ENCODE results near the gene CBFB.
"Not testable (repeated sequence)": the region's sequence is repeated elsewhere in the genome, so short reads cannot be mapped to it uniquely, and the experiment has no call there.

CBFB gene

DNA sequence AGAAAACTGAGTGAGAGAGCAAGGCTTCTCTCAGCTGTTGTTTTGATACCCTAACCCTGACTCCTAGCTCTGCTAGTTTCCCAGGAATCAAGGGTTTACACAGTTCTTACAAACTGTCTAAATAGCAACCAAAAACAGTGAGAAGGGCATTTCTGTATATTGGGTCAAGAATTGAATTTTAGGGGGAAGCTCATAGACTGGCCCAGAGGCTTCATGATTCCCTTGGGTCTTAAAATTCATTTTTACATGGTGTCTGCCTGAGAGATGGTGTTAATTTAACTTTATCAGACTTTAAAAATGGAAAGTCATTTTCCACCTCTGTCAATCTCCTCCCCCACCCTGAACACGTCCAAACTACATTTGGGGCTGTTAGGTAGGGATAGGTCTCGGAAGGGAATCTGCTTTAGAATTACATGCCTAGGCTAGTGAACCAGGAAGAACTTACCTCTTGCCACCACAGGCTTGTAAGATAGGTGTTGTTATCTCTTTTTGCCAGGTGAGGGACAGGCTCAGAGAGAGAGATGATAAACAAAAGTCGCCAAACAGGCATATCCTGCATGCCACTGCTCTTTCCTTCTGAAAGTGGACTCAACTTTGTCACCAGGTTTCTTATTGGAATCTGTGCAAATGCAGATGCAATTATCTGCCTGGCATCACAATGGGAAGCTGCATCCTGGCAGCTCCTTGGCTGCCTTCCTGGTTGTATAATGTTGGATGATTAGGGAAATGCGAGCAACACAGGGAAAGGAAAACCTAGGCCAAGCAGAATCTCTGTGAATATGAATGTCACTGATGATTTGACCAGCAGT is 83.8 kb downstream of the CBFB start:
- peaks cover 54% of the 10 kb centered on the region for H3K4me1 Mint-ChIP-seq
- no peak for ATAC-seq
- no peak overlapping the region for H3K4me3 Mint-ChIP-seq
- no peaks in the 10 kb centered on the region for H3K27me3 Mint-ChIP-seq
- H3K36me3 Mint-ChIP-seq, result peaks cover 16% of the 10 kb centered on the region
- H3K27ac Mint-ChIP-seq, result no peak overlapping the region
- no peaks in the 10 kb centered on the region for H3K9me3 Mint-ChIP-seq

DNA sequence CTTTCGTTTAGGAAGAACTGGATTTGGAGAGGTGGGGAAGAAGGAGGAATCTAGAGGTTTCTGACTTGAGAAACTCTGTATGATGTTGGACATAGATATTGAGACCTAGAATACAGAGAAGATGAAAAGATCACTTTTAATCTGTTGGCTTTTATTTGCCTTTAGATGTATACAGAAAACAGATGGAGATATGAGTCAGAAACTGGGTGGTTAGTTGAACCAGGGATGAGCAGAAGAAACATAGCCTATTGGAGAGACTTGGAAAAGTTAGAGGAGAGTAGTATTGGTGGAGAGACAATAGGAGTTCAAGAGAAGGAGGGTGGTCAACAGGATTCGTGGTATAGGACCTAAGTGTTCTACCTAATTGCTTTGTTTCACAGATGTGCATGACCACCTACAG is 85.8 kb downstream of the CBFB start:
- peaks cover 49% of the 10 kb centered on the region for H3K4me1 Mint-ChIP-seq
- no peaks in the 10 kb centered on the region for H3K9me3 Mint-ChIP-seq
- no peak for ATAC-seq
- H3K4me3 Mint-ChIP-seq, result no peak overlapping the region
- H3K27ac Mint-ChIP-seq, result peak overlapping the region; percentile 10
- H3K36me3 Mint-ChIP-seq, result peaks cover 21% of the 10 kb centered on the region
- no peaks in the 10 kb centered on the region for H3K27me3 Mint-ChIP-seq

DNA sequence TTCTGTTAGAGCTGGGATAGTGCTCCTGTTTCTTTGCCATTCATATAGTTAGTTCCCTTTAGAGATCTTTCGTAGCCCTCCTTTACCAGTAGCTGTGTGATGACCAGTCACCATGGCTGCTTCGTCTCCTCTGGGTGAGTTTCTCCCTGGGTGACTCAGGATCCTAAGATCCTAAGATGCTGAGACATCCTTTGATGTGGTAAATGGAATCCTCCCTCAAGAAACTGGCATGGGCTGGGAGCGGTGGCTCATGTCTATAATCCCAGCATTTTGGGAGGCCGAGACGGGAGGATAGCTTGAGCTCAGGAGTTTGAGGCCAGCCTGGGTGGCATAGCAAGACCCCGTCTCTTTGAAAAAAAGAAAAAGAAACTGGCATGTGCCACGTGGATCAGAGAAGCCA is 86.7 kb downstream of the CBFB start:
- Mint-ChIP-seq H3K27ac (no peak overlapping the region), H3K4me3 (no peak overlapping the region), H3K9me3 (no peaks in the 10 kb centered on the region), H3K4me1 (peaks cover 43% of the 10 kb centered on the region), H3K36me3 (peaks cover 27% of the 10 kb centered on the region), H3K27me3 (no peaks in the 10 kb centered on the region)
- no peak for ATAC-seq

DNA sequence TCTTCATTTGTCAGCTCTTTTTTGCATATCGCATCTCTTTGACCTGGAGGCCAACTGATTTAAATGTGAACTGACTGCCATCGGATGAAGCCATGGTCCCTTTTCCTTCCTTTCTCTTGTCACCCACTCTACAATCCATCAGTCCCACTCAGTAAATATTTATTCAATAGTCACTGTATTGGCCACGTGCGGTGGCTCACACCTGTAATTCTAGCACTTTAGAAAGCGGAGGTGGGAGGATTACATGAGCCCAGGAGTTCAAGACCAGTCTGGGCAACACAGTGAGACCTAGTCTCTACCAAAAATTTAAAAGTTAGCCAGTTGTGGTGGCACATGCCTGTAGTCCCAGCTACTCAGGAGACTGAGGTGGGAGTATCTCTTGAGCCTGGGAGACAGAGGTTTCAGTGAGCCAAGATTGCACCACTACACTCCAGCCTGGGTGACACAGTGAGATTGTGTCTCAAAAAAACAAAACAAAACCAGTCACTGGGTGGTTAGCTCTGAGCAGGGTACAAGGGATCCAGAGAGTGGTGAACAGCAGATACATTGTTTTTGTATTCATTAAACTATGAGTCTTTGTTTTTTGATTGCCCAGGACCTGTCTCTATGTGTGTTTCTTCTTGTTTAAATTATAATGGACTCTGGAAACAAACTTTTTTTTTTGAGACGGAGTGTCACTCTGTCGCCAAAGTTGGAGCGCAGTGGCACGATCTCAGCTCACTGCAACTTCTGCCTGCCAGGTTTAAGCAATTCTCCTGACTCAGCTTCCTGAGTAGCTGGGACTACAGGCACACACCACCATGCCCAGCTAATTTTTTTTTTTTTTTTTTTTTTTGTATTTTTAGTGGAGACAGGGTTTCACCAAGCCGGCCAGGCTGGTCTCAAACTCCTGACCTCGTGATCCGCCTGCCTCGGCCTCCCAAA is 87.7 kb downstream of the CBFB start:
- peaks cover 30% of the 10 kb centered on the region for H3K36me3 Mint-ChIP-seq
- H3K4me1 Mint-ChIP-seq, result peaks cover 33% of the 10 kb centered on the region
- no peak overlapping the region for H3K4me3 Mint-ChIP-seq
- H3K27ac Mint-ChIP-seq, result no peak overlapping the region
- ATAC-seq, result no peak
- H3K27me3 Mint-ChIP-seq, result no peaks in the 10 kb centered on the region
- H3K9me3 Mint-ChIP-seq, result no peaks in the 10 kb centered on the region

DNA sequence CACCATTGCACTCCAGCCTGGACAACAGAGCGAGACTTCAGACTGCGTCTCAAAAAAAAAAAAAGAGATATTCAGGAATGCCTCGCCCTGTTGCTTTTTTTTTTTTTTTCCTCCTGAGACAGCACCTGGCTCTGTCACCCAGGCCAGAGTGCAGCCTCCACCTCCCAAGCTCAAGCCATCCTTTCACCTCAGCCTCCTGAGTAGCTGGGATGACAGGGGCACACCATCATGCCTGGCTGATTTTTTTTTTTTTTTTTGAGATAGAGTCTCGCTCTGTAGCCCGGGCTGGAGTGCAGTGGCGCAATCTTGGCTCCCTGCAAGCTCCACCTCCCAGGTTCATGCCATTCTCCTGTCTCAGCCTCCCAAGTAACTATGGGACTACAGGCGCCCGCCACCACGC is 88.8 kb downstream of the CBFB start:
- no peak overlapping the region for H3K4me3 Mint-ChIP-seq
- peaks cover 24% of the 10 kb centered on the region for H3K4me1 Mint-ChIP-seq
- H3K27me3 Mint-ChIP-seq, result no peaks in the 10 kb centered on the region
- no peak overlapping the region for H3K27ac Mint-ChIP-seq
- no peaks in the 10 kb centered on the region for H3K9me3 Mint-ChIP-seq
- no peak for ATAC-seq
- H3K36me3 Mint-ChIP-seq, result peaks cover 37% of the 10 kb centered on the region

DNA sequence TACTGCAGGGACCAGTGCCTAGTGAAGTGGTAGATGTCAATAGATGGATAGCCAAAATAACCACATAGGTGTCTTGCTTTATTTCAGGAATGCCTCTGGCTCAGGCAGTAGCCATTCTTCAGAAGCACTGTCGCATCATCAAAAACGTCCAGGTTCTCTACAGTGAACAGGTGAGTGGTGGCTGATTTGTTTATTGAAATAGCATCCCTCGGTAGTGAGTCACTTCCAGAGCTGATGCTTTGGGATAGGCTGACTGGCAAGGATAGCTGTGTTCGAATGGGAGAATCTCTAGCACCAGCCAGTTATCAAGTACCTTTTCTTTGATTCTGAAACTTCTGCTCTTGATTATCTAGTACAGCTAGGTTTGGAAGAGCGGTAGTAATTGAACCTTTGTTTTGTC is 91.1 kb downstream of the CBFB start:
- no peak overlapping the region for H3K4me3 Mint-ChIP-seq
- H3K4me1 Mint-ChIP-seq, result peaks cover 16% of the 10 kb centered on the region
- no peak overlapping the region for H3K27ac Mint-ChIP-seq
- H3K36me3 Mint-ChIP-seq, result peaks cover 47% of the 10 kb centered on the region
- no peak for ATAC-seq
- no peaks in the 10 kb centered on the region for H3K27me3 Mint-ChIP-seq
- H3K9me3 Mint-ChIP-seq, result no peaks in the 10 kb centered on the region

DNA sequence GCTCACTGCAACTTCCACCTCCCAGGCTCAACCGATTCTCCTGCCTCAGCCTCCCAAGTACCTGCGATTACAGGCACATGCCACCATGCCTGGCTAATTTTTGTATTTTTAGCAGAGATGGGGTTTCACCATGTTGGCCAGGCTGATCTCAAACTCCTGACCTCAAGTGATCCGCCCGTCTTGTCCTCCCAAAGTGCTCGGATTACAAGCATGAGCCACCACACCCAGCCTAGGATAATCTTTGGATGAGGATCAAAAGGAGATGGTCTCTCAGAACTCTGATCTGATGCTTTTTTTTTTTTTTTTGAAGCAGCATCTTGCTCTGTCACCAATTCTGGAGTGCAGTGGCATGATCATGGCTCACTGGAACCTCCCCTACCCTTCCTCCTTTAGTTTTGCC is 93.8 kb downstream of the CBFB start:
- not testable (repeated sequence) for ATAC-seq, H3K9me3 Mint-ChIP-seq, H3K27ac Mint-ChIP-seq, H3K27me3 Mint-ChIP-seq, H3K4me1 Mint-ChIP-seq, H3K4me3 Mint-ChIP-seq
- H3K36me3 Mint-ChIP-seq, result peaks cover 57% of the 10 kb centered on the region

DNA sequence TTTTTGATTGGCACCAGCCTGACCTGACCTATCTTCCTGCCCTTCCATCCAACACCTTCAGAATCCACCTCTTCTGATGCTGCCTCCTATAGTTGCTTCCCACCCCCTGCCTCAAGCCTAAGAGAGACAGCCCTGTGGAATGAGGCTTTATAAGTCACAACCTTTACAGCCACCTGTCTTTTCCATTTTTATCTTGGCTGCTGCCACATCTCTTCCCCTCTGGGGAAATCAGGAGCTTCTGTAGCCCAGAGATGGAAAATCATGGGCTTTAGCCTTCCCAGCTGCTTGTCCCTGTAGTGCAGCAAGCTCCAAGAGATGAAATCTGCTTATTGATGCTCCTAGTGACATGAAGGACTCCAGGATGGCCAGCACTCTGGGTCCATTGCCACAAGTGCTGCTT is 99.5 kb downstream of the CBFB start:
- Mint-ChIP-seq H3K27me3 (no peaks in the 10 kb centered on the region), H3K4me3 (no peak overlapping the region), H3K4me1 (no peaks in the 10 kb centered on the region), H3K9me3 (no peaks in the 10 kb centered on the region), H3K27ac (no peak overlapping the region), H3K36me3 (peaks cover 60% of the 10 kb centered on the region)
- ATAC-seq, result no peak

DNA sequence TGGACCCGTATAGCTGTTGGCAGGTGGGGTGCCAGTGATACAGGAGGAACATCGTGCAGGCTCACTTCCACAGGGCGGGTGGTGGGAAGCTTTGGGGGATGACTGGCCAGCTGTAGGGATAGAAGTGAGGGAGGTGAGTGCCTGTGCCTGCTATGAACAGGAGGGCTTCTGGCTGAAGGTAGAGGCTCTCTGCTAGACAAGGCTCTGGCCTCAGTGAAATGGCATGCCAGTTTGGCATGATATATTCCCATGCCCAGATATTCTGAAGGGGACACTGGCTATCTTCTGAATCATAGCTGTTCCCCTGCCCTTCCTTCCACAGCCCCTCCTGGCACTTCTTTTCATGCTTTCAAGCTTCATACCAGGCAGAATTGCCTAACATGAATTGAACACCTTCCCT is 99.9 kb downstream of the CBFB start:
- H3K27ac Mint-ChIP-seq, result no peak overlapping the region
- no peaks in the 10 kb centered on the region for H3K9me3 Mint-ChIP-seq
- no peak overlapping the region for H3K4me3 Mint-ChIP-seq

DNA sequence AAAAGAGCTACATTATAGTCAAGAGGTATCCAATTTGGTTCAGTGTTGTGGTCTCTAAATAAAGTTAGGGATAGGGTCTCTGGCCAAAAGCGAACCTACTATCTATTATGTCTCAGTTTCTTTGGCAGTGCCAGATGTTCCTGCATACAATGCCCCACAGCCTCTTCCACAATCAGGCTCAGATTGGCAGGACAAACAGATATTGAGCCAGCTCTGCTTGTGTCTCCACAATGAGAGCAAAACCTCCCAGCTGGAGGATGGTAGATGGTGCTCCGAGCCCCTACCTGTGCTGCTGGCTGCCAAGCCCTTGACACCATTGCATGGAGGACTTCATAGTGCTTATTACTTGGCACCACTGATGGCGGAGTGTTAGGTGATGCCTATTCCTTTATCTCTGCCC is 100.5 kb downstream of the CBFB start:
- Mint-ChIP-seq H3K27me3 (no peaks in the 10 kb centered on the region), H3K4me1 (no peaks in the 10 kb centered on the region), H3K36me3 (peaks cover 57% of the 10 kb centered on the region), H3K4me3 (no peak overlapping the region), H3K9me3 (no peaks in the 10 kb centered on the region), H3K27ac (no peak overlapping the region)
- ATAC-seq, result no peak

More for the DNA sequence above, 99.9 kb downstream of the CBFB start:
- ATAC-seq, result no peak
- no peaks in the 10 kb centered on the region for H3K4me1 Mint-ChIP-seq
- H3K36me3 Mint-ChIP-seq, result peaks cover 57% of the 10 kb centered on the region
- H3K27me3 Mint-ChIP-seq, result no peaks in the 10 kb centered on the region

DNA sequence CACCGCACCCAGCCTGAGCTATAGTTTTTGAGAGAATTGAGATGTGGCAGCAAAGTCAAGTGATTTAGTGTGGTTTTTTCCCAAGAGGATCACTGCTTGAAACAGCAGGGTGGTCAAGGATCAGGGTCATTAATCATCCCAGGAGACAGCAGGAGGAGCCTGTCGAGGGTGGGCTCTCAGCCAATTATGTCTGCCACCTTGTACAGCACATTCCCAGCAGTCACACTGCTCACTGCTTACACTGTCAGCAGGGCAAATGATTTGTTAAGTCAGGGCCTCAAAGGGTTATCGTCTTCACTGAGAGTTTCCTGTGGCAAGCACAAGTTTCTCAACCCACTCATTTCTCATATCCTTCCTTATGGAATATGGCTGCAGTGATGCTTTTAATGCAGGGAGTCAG is 108.7 kb downstream of the CBFB start:
- peaks cover 85% of the 10 kb centered on the region for H3K36me3 Mint-ChIP-seq
- ATAC-seq, result no peak
- H3K4me3 Mint-ChIP-seq, result no peak overlapping the region
- H3K27ac Mint-ChIP-seq, result no peak overlapping the region
- no peaks in the 10 kb centered on the region for H3K9me3 Mint-ChIP-seq
- no peaks in the 10 kb centered on the region for H3K4me1 Mint-ChIP-seq
- H3K27me3 Mint-ChIP-seq, result no peaks in the 10 kb centered on the region

DNA sequence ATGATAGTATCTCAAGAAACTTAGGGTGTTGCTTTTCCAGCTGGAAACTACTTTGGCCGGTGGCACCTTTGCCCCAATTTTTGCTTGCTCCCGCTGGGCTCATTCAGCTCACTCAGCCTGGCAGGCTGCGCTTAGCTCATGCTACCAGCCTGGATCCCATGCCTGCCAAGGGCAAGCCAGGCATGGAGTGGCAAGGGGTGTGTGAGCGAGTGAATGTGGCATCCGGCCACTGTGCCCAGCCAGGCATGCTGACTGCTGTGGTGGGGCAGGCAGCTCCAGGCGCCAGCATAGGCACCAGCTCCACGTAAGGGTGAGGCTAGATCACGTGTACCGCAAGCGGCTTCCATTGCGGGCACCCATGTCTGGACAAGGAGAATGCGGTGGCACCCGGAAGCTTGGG is 112.4 kb downstream of the CBFB start:
- H3K36me3 Mint-ChIP-seq, result peaks cover 89% of the 10 kb centered on the region
- no peaks in the 10 kb centered on the region for H3K9me3 Mint-ChIP-seq
- H3K27me3 Mint-ChIP-seq, result no peaks in the 10 kb centered on the region
- no peak overlapping the region for H3K27ac Mint-ChIP-seq
- no peaks in the 10 kb centered on the region for H3K4me1 Mint-ChIP-seq
- no peak for ATAC-seq
- no peak overlapping the region for H3K4me3 Mint-ChIP-seq

DNA sequence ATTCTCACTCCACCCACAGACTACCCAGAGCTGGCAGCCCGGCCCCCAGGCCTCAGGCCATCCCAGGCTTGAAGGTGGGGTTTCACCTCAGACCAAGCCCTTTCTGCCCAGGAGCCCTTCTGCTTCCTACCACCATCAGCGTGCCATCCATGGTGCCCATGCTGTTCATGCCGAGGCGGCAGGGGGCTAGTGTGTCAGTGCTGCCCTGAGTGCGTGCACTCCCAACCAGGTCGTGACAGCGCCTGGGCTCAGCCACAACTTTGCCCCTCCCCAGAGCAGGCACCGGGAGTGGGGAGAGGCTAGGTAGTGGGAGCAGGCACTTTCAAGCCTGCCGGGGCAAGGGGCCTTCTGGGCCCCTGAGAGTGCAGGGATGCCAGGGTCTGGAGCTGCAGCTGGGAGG is 113.4 kb downstream of the CBFB start:
- Mint-ChIP-seq H3K4me3 (no peak overlapping the region), H3K4me1 (no peaks in the 10 kb centered on the region), H3K9me3 (no peaks in the 10 kb centered on the region), H3K27me3 (no peaks in the 10 kb centered on the region), H3K27ac (no peak overlapping the region), H3K36me3 (peaks cover 89% of the 10 kb centered on the region)
- ATAC-seq, result no peak

DNA sequence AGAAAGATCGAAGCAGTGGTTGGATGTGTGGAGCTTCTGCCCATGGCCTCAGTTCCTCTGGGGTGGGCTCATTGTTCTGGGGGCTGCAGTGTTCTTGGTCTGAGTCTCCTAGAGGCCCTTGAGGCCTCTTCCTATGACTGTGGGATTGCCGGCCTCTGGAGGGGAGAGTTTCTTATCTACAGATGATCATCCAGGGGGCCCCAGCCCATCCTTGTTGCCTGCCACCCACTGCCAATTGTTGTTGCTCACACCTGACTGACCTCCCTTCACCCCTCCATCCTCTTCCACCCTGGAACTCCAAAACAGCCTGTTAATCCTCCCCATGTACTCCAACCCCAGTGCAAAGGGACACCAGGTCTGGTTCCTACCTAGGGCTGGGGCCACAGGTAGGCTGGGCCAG is 116.0 kb downstream of the CBFB start:
- H3K27me3 Mint-ChIP-seq, result peaks cover 19% of the 10 kb centered on the region
- no peak for ATAC-seq
- H3K36me3 Mint-ChIP-seq, result peaks cover 92% of the 10 kb centered on the region
- no peak overlapping the region for H3K4me3 Mint-ChIP-seq
- no peaks in the 10 kb centered on the region for H3K9me3 Mint-ChIP-seq
- no peaks in the 10 kb centered on the region for H3K4me1 Mint-ChIP-seq
- H3K27ac Mint-ChIP-seq, result no peak overlapping the region

DNA sequence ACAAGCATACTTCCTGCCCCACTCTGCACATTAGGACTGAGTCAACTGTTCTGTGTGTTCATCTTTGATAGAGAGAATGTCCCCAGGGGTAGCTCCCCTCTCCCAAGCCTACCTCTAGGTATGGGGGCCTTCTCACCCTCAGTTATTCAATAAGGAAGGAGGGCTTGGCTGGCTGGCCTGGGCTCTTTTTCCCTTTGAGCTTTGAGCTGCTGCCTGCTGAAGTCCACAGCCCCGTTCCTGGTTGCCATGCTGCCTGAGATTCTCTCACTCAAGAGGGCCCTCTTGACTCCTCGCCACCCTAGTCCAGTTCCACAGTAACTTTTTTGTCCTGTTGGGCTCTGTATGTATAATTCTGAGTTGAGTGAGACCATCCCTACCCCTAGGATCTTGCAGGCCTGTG is 116.8 kb downstream of the CBFB start:
- peaks cover 19% of the 10 kb centered on the region for H3K27me3 Mint-ChIP-seq
- H3K4me1 Mint-ChIP-seq, result no peaks in the 10 kb centered on the region
- no peak overlapping the region for H3K27ac Mint-ChIP-seq
- H3K36me3 Mint-ChIP-seq, result peaks cover 84% of the 10 kb centered on the region
- ATAC-seq, result no peak
- no peak overlapping the region for H3K4me3 Mint-ChIP-seq
- no peaks in the 10 kb centered on the region for H3K9me3 Mint-ChIP-seq
